ENCODE results near the gene SLC15A2. TPM values are rescaled to one million over a fixed set of nuclear protein-coding genes. Genes with fewer than 3 reads are reported as not detected.

Gene SLC15A2
- total RNA-seq, 1 experiment from 2014 or later: 2.4 TPM

DNA sequence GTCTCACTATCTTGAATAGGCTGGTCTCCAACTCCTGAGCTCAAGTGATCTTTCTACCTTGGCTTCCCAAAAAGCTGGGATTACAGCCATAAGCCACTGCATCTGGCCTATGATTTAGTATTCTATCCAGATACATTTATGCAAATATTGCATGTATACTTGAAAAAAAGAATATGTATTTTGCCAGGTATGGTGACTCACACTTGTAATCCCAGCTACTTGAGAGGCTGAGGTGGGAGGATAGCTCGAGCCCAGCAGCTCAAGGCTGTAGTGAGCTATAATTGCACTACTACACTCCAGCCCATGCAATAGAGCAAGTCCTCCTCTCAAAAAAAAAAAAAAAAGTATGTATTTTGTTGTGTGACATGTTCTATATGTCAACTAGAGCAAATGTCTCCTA lies 54.4 kb downstream of the SLC15A2 start:
- no peak overlapping the region for H3K4ac ChIP-seq (ENCODE audit: low read depth, low read length)
- H2BK15ac ChIP-seq (ENCODE audit: low read depth, low read length): no peak overlapping the region
- no peak overlapping the region for H2AK5ac ChIP-seq (ENCODE audit: insufficient read length, low read length)
- H4K8ac ChIP-seq (replicated peaks; ENCODE audit: insufficient read length, low read depth, low read length): no peak overlapping the region
- no peak overlapping the region for H2BK5ac ChIP-seq (ENCODE audit: insufficient read length, low read length)
- H3K23ac ChIP-seq (ENCODE audit: insufficient read length, low read depth, low read length): no peak overlapping the region
- Mint-ChIP-seq H3K4me1 (peaks cover 2 to 5% of the 10 kb centered on the region in 2 experiments; a peak in 1 of 4 replicates), H3K4me3 (no peak overlapping the region), H3K27ac (no peak overlapping the region), H3K36me3 (ENCODE audit: insufficient read depth in 1 of 3, low read depth in 3 of 3) (peaks cover 0 to 9% (median 5%) of the 10 kb centered on the region in 3 experiments; a peak in 3 of 7 replicates), H3K27me3 (ENCODE audit: low read depth) (no peaks in the 10 kb centered on the region), H3K9me3 (peaks cover 0 to 8% of the 10 kb centered on the region in 2 experiments; a peak in 2 of 5 replicates)
- H3K23me2 ChIP-seq (ENCODE audit: insufficient read length, low read depth, low read length, poor library complexity, severe bottlenecking): no peaks in the 10 kb centered on the region
- H3K79me2 ChIP-seq (ENCODE audit: insufficient read depth, low read length): no peaks in the 10 kb centered on the region
- H3T11ph ChIP-seq (ENCODE audit: low read length): no peak overlapping the region
- no peak overlapping the region for H3K56ac ChIP-seq (ENCODE audit: insufficient read length, low read depth, low read length)
- no peak overlapping the region for H3K18ac ChIP-seq (ENCODE audit: insufficient read length, low read depth, low read length)
- no peak overlapping the region for H3K9ac ChIP-seq (ENCODE audit: extremely low read depth, insufficient read length, low read length)
- no peak overlapping the region for H3K14ac ChIP-seq (ENCODE audit: insufficient read depth, low read length)
- no peak overlapping the region for H4K91ac ChIP-seq (ENCODE audit: insufficient read length, low read depth, low read length)
- H3K4me1 ChIP-seq (ENCODE audit: insufficient read depth, low read length): no peaks in the 10 kb centered on the region
- no peaks in the 10 kb centered on the region for H3K79me1 ChIP-seq (ENCODE audit: insufficient read depth, low read depth, low read length, poor library complexity, severe bottlenecking)
- H2BK120ac ChIP-seq (ENCODE audit: low read depth, low read length, poor library complexity, severe bottlenecking): no peak overlapping the region
- H2BK12ac ChIP-seq (ENCODE audit: insufficient read length, low read depth, low read length): no peak overlapping the region
- H3K27ac ChIP-seq (ENCODE audit: insufficient read length, low read depth, low read length): no peak overlapping the region
- no peaks in the 10 kb centered on the region for H3K9me3 ChIP-seq (ENCODE audit: control insufficient read depth, low read depth, low read length)
- H2AFZ ChIP-seq (ENCODE audit: low read length): no peak overlapping the region
- DNase-seq: no peak
- no peaks in the 10 kb centered on the region for H4K20me1 ChIP-seq (ENCODE audit: control insufficient read depth, insufficient read depth, insufficient read length)
- no peak overlapping the region for H4K5ac ChIP-seq (ENCODE audit: insufficient read length, low read depth, low read length)
- TF ChIP-seq, protein P1, sequence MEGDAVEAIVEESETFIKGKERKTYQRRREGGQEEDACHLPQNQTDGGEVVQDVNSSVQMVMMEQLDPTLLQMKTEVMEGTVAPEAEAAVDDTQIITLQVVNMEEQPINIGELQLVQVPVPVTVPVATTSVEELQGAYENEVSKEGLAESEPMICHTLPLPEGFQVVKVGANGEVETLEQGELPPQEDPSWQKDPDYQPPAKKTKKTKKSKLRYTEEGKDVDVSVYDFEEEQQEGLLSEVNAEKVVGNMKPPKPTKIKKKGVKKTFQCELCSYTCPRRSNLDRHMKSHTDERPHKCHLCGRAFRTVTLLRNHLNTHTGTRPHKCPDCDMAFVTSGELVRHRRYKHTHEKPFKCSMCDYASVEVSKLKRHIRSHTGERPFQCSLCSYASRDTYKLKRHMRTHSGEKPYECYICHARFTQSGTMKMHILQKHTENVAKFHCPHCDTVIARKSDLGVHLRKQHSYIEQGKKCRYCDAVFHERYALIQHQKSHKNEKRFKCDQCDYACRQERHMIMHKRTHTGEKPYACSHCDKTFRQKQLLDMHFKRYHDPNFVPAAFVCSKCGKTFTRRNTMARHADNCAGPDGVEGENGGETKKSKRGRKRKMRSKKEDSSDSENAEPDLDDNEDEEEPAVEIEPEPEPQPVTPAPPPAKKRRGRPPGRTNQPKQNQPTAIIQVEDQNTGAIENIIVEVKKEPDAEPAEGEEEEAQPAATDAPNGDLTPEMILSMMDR (conservative IDR thresholded peaks at IDR 0.05): no peak
- no peak overlapping the region for H3K4me2 ChIP-seq (ENCODE audit: insufficient read depth, insufficient read length, low read length)
- no peaks in the 10 kb centered on the region for H3K27me3 ChIP-seq (ENCODE audit: insufficient read depth, low read length)
- no peak overlapping the region for H2BK20ac ChIP-seq (ENCODE audit: low read depth, low read length, poor library complexity, severe bottlenecking)
- WGBS (ENCODE audit: extremely low coverage, insufficient read length, low lambda C conversion rate): no CpG with 5 or more reads among the region's 1 CpG

All from H9 (cell line).